HG03135 (cell line): Measurements from ENCODE around the gene ZBTB9.

Experiments used
- ATAC-seq: cut with Tn5 transposase; IDR thresholded peaks from one replicate; pipeline ENCODE4 v1.9.1; 2021; ENCODE audit warnings: mild to moderate bottlenecking, moderate library complexity; ENCODE audit not compliant: unreplicated experiment

The ZBTB9 gene

DNA sequence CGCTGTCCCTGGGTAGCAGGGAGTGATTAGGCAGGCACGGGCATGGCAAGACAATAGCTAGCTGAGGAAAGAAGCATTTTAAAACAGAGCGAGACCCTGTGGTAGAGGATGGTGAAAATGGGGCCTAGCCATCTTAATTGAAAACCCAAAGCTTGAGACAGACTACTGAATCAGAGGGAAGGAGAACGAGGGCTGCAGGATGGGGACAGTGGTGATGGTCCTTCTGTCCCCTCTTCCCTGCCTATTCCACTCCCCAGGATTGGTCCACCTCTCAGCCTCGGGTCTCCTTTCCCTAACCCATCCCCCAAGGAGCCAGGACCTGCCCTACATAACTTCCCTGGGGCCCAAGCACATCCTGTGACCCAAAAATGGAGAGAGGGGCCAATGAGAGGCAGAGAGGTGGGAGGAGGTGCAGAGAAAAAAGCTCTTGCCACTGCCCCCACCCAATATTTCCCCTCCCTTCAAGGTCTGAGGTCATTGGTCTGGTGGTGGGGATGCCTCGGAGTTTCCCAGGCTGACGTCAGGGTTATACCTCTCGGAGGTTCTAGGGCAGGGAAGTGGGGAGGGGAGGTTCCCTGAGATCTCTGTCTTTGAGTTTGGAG lies 35.6 kb upstream of the ZBTB9 start:
- no peak for ATAC-seq

DNA sequence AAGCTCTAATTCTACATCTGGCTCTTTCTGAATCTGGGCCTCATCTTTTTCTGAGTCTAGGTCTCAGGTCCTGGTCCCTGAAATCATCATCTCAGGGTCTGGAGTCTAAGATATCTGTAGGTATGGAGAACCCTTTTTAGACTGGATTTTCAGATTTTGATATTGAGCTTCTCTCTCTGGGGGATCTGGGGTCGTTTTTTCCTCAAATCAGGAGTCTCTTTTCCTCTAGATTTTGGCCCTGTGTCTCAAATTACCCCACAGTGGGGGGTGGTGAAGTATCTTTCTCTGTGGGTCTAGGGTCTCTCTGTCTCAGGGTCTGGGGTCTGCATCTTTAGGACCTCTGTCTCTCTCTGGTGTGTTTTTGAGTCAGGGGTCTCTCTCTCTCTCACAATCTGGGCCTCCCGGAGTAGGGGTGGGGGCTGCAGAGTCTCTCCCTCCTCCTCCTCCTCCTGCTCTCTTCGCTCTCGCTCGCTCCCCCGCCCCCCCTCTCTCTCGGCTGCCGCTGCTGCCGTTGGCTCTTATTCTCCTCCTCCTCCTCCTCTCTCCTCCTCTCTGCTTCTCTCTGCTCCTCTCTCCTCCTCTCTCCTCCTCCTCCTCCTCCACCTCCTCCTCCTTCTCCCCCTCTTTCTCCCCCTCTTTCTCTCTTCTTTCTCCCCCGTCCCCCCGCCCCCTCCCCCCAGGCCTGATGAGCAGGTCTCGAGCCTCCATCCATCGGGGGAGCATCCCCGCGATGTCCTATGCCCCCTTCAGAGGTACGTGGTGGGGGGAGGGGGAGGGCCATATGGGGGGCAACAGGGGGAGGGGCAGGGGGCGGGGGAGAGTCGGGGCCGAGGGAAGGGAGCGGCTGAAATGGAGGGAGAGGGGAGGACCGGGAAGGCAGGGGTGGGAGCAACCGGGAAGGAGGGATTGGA lies 34.5 kb upstream of the ZBTB9 start, which contains the start of gene SYNGAP1:
SYNGAP1 (plus strand) TSS at position 486 of the 911 bp plus-strand sequence; CDS start at position 686, 200 bp downstream.
- ATAC-seq: no peak

DNA sequence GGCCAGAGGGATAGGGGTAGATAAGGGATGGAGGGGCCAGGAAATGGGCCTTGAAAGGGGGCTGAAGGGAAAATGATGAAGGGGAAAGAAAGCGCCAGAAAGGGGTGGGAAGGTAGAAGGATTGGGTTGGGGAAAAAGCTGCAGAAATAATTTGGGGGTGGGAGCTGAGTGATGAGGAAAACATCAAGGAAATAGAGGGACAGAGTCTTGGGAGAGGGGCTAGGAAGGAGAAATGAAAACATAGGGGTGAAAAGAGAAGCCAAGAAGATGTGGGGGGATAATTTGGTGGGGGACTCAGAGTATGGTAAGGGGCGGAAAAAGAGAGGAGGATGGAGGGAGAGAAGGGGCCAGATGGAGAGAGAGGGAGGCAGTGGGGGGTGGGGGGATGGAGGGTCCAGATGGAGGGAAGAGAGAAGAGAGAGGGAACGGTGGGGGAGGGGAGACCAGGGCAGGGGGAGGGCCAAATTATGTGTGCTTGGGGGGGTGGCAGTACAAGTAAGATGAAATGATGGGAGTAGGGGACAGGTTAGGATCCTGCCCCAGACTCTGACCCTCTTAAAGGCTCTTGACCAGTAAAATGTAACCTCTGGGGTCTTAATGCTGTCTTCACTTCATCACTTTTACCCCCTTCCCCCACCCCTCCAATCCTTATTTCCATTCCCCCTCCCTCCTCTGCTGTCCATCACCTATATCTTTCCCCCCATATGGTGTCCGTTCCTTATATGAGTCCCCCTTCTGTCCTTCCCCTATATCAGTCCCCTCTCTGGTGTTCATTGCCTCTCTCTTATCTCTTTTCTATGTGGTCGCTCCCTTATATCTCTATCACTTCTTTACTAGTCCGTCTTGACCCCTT lies 33.7 kb upstream of the ZBTB9 start:
- ATAC-seq: no peak

DNA sequence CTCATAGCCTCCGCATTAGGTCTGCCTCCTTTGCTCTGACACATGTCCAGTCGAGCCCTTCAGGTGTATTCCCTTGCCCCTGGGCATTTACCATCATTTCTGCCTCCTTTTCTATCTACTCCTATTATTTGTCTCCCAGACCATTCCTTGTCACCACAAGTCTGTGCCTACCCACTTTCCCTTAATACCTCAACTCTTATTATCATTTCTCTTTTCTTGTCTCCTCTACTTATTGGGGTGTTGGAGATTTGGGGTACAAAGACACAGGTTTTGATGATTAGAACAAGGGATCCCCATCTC lies 33.1 kb upstream of the ZBTB9 start:
- ATAC-seq: no peak

DNA sequence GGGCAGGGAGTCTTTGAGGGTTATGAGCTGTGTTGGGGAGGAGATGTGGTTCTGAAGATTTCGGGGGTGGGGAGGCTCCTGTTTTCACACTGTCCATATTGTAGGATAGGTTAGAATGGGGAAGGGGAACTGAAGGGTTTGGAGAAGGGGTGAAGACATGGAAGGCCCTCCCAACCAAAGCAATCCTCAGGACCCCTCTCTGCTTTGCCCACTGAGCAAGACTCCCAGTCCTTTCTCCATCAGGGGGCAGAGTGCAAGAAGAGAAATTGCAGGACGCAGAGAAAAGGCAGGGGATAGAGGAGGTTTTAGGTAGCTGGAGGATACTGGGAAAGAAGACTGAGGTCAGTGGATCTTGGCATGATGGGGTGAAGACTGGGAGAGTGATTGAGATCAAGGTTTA lies 30.6 kb upstream of the ZBTB9 start:
- ATAC-seq: no peak

DNA sequence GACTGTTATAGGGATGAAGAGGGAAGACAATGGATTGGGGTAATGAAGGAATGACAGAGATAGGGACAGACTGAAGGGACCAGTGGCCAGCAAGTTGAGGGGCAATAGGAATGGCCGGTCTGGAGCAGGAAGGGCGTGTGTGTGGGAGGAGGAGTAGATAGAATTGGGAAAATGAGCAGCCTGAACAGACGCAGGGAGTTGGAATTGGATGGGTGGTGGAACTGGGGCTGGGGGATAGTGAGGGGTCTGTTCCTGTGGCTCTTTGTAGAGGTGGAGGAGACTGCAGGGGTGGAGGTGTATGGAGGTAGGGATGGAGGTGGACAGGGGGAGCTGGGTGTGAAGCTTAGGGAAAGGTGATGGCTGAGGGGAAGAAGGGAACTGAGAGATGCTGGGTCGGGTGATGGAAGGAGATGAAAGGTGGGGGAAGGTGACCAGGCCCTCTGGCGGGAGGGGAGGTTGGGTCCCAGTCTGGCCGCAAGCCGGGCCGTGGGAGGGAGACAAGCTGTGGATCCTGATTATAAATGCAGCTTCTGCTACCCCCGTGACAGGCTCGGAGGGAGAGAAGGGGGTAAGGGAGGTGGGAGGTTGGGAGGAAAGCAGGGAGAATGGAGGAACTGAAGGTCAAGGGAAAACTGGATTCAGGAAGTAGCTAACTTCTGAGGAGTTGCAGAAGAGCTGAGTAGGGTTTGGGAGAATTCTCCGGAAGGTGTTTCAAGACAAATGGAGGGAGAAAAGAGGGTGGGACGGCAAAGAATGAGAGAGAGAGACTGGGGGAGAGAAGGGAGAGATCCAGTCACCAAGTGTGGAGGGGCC lies 29.3 kb upstream of the ZBTB9 start:
- no peak for ATAC-seq

DNA sequence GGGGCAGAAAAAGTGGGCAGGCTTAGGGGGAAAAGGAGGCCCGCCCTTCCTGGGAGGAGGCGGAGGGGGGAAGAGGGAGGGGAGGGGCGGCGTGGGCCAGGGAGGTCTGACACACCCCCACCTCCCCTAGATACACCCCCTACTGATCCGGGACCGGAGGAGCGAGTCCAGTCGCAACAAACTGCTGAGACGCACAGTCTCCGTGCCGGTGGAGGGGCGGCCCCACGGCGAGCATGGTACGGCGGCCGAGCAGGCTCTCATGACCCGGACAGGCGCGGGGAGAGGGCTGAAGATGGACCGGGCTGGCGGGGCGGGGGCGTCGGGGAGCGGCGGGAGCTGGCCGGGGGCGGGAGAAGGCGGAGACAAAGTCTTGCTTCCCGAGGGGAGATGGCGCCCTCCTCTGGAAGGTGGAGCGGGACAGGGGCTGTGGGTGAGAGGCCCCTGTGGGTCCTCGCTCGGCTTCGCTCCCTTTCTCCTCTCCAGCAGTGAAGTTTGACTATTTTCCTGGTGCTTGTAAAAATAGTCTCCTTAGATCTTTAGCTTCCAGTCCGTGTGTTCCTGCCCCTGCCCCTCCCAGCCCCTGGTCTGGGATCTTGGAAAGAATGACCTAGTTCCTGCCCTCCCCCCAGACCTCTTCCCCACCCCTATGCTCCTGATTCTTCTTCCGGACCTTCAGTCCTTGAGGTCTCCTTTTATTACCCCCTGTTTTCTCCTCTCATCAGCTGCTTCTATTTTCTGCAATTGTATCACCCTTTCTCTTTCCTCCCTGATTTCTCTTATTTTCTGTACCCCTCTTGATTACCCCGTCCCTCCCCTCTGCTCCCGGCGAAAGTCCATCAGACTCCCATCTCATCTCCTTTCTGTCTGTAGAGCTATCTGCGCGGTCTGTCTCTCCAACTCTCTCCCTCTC lies 28.5 kb upstream of the ZBTB9 start:
- ATAC-seq: no peak

DNA sequence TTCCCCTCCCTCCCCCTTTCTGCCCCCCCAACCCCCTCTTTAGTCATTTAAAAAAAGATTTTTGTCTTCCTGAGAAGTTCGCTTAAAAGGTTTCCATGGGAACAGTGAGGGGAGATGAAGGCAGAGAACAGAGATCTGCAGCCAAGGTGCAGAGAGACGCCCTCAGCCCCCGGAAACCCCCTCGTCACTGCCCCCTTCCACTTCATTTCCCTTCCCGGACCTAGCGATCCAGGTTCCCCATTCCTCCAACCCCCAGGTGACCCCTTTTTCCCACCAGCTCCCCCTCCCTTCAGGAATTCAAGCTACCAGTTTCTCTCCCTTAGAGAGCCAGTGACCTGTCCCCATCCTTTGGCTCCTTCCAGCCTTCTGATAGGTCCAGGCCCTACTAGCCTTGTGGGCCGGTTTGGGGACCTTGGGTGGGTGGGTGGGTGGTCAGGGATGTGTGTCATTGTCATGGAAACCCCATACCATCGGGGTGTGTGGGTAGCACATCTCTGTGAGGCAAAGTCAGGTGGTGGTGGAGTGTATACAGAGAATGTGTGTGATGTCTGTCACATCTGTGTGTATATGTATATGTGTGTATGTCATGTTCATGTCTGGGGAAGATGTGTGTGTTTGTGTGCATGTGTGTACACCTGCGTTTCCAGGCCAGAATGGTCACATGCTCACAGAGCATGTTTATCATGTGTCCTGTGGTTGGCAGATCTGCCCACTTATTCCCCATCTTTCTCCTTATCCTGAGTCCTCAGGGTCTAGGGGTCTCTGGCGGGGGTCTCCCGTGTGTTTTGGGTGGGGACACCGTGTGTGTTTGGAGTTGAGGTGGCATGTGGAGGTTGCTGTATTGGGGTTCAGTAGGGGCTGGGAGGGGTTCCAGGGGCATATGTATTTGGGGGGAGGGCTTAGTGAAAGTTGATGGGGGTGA lies 27.5 kb upstream of the ZBTB9 start:
- no peak for ATAC-seq

DNA sequence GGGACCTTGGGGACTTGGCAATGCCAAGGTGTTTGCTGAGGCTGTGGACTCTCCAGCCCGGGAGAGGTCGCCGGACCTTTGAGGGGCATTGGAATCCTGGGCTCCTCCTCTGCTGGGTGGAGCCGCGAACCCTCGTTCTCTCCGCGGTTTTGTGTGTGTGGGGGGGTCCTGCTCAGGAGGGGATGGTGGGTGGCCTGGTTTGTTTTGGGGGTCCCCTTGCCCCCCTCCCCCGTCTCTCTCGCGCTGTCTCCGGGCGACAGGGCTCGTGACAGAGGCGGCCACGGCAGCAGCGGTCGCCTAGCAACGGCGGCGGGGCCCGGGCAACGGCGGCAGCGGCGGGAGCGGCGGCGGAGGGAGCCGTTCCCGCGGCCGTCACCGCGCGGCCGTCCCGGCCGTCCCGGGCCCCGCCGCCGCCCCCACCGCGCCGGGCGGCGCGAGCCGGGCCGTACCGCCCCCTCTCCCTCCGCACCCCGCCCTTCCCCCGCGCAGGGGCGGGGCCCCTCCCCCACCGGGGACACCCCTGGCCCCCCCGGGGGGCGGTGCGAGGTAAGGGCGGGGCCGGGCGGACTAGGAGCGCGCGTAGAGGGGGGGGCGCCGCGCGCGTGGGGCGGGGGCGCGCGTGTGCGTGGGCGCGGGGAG lies 26.7 kb upstream of the ZBTB9 start:
- no peak for ATAC-seq

DNA sequence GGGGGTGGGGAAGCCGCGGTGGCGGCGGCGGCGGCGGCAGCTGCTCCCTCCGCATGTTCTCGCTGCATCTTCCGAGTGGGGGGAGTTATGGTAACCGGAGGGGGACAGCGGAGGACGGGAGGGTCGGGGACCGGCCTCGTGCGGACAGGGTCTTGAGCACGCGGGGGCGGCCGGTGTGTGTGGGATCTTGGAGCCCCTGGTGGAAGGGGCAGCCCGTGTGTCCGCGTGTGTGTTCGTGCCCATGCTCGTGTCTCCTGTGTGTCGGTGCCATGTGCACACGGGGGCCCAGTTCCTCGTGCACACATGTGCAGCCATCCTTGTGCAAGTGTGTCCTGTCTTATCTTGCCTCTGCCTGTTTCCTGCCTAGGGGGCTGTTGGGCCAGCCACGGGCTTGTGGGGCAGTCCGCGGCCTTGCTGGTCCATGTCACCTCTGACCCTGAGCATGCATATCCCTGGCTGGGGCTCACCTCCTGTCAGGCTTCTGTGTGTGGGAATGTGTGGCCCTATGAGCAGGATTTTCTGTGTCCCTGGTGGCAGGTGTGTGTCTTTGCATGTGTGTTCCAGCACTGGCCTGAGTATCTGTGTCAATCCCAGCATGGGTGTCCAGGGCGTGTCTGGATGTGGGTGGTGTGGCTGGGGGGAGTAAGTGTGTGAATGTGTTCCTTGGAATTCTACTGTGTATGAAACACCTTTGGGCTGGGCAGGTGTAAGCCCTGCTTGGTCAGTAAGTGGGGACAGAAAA lies 26.0 kb upstream of the ZBTB9 start:
- ATAC-seq: no peak

DNA sequence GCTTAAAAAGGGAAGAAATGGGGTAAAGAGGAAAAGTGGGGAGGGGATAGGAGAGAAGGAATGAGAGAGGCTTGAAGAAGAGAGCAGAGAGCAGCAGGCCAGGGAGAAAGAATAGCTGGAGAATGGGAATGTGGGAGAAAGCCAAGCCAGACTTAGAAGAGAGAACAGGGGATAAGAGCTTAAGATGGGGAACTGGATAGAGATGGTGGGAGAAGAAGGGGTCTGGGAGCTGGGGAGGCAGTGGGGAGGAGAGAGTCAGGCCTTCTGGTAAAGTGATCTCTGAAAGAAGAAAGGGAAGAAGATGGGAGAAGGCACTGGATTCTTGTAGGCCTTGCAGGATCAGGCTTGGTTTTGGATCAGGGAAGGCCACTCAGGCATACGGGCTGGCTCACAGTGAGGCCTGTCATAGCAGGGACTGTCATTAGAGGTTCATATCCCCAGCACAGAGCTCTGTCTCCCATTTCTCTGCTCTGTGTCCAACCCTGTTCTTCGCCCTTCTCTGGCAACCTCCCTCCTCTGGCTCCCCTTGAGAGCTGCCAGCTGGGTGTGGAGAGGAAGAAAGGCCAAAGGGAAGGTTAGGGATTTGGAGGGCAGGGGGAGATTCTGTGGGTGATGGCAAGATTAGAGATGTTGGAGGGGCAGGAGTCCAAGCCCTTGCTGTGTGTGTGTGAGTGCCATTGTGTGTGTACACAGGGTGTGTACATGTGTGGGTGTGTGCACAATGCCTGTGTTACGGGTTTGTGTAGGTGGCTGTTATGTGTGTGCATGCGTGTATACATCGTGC lies 25.2 kb upstream of the ZBTB9 start:
- no peak for ATAC-seq

DNA sequence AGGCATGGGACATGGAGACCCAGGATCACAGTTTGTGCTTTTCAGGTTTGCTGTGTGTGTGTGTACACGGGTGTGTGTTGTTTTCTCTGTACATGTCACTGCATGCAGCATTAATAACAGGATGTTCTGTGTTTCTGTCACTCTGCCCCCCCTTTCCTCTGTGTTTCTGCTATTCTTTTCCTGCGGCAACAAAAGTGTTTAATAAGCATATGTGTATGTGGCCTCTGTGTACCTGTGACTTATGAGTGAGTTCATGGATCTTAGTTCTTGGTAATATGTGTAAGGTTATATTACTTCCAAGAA lies 24.7 kb upstream of the ZBTB9 start:
- ATAC-seq: no peak

DNA sequence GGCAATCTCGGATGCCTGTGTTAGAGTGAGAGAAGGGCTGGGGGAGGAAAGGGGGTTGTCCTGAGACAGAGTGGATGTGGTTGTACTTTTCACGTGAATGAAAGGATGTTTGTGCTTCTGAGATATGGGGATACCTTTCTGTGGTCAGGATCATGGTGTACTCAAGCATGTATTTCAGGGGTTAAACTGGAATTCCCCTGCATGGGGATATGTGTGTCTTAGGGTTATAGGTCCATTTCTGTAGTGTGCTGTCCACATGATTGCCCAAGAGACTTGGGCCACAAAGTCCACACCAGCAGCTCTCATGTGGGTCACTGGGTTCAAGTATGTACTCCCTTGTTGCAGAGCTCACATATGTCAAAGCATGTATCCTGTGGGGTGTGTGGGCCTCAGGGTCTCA lies 24.0 kb upstream of the ZBTB9 start:
- no peak for ATAC-seq

DNA sequence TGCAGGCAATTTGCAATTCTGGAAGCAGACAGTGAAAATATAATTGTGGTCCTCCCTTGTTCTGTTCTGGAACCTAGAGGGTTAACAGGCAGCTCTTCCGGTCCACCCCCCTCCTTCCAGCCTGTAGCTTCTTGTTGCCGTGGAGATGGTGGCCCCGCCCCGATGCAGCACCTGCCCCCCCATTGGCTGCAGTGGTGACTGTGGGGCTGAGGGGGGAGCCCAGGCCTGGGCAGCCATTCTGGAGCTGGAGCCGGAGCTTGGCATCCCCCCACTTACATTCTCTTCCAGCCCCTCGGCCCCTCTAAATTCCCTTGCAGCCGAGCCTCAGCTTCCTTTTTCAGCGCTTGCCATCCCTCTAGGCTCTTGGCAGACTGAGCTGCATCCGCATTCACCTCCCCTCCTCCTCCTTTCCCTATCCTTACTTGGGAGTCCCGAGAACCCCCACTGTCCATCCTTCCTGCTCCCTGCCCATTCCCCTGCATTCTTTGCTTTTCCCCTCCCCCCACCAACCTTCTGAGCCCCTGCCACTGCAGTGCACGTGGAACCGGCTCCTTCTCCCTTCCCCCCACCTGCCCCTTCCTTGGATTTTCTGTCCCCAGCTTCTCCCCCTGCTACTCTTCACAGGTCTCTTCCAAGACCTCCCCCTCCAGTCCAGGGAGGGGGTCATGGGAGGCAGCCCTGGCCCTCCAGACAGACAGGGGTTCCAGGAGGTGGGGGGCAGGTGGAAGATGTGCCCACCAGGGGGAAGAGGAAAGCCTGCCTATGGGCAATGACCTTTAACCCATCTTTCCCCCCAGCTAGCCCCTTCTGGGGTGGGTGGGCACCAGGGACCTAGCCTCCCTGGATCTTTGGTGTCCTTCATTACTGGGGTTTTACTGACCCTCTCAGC lies 23.1 kb upstream of the ZBTB9 start:
- ATAC-seq: peak; percentile 51

DNA sequence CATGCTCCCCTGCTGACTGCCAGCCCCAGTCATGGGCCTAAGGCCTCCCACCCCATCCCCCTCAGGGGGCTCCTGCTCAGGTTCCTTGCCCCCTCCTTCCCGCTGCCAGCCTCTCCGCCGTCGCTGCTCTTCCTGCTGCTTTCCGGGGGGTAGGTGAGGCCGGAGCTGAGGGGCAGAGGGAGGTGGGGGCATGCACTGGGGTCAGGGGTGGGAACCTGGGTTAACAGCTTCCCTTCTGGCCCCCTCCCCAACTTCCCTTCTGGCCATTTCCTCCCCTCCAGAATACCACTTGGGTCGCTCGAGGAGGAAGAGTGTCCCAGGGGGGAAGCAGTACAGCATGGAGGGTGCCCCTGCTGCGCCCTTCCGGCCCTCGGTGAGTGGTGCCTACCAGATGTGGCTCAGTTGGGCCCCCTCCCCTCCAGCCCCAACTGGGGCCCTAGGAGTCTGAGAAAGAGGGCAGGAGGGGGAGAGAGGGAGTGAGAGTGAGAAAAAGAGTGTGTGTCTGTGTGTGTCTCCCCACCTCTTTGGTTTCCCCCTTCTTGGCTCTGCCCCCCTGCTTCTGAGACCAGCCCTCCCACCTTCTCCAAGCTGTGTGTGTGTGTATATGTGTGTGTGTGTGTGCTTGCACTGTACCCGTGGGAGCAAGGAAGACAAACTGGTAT lies 22.4 kb upstream of the ZBTB9 start:
- ATAC-seq: no peak
